Activated CD4-positive, alpha-beta T cell treated with anti-CD3 and anti-CD28 coated beads for 48 hours (primary cell): Measurements from ENCODE around the gene FZD8.

Experiments used
- DNase-seq: peaks from one replicate; pipeline ENCODE4 v3.0.0-alpha.2; 2020

The FZD8 gene

DNA sequence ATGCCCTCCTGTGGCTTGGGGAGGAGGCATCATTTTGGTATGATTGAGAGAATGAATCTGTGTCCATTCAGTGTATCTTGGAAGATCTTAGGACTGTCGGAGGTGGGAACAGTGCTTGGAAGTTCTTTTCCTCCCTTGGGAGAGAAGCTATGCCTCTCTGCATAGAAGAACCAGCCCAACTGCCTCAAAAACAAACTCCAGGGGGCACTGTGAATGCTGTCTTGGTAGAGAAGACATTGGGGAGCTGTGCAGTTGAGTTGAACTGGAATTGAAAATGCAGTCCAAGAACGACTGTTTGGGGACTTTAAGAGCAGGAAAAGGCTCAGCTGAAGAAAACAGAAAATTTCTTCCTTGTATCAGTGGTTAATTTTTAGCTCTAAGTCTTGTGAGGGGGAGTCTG lies 41.9 kb downstream of the FZD8 start:
- DNase-seq = no peak

DNA sequence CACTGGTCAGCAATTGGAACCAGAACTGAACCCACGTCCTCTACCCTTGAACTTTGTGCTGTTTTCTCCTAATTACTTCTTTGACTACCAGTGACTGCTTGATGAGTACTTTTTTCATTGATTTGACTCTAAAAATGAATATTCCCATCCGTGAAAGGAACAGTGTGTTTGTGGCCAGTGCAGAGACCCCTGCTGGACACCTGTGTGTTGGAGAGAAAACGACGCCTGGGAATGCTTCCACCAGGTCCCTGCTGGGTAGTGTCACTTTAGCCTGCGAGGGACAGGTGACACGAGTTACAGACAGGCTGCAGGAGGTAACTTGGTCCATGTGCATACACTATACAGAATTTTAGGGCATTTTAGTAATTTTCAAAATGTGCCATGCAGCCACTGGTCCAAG lies 43.7 kb downstream of the FZD8 start:
- no peak for DNase-seq

DNA sequence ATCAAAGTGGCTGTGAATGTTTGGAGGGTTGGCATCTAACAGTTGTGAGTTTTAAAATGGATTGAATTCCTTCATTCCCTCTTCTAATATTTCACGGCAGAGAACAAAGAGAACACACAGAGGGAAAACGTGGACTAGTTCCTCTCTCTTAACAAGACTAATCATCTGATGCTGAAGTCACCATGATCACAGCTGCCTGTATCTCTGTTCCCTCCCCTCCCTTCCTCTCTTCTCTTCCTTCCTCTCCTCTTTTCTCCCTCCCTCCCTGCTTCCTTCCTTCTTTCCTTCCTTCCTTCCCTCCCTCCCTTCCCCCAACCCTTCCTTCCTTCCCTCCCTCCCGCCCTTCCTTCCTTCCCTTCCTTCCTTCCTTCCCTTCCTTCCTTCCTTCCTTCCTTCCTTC lies 47.0 kb downstream of the FZD8 start:
- no peak for DNase-seq

DNA sequence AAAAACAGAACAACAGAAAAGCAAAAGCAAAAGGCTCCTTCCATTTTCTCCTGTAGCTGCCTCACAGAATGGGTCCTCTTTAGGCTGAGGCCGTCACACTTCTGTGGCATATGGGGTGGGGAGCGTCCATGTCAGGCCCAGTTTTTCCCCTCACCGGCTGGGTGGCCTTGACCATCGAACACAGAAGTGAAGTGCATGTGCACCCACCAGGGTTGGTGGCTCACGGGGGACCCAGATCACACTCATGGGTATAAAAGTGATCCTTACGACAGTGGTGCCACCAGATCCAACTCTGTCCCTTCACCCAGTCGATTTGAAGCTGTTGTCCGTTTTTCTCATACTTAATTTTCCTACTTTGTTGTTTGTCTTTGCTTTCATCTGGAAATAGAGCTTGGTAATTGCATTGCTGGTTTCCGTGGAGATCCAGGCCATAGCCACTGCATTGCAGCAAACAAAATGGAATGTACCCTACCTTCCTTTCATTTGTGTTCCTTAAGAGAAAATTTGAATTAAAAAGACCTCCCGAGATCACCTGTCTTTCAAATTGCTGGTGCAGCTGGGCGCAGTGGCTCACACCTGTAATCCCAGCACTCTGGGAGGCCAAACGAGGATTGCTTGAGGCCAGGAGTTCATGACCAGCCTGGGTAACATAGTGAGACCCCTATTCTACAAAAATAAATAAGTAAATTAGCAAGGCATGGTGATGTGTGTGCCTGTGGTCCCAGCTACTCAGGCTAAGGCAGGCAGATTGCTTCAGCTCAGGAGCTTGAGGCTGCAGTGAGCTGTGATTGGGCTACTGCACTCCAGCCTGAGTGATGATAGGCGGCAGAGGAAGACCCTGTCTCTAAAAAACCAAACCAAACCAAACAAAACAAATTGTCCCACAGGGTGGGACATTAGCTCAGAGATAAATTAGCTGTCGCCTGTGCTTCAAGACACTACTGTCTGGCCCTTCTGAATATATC lies 47.7 kb downstream of the FZD8 start:
- no peak for DNase-seq

DNA sequence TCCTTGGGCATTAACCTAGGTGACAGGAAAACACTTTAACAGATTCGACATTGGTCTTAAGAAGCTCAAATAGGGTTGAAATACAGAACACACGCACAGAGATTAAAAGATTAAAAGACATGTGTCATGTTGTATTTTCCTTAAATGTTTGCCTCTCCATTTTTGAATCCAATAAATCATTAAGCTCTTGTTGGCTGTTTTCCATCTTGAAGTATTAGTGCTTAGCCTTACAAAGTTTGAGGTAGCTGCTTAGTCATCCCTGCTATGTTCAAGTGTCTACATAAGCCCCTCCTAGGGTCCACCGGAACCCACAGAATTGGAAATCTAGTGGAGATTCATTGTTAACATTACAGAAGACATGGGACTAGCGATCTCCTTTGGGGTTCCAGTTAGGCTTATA lies 49.7 kb downstream of the FZD8 start:
- DNase-seq = no peak

DNA sequence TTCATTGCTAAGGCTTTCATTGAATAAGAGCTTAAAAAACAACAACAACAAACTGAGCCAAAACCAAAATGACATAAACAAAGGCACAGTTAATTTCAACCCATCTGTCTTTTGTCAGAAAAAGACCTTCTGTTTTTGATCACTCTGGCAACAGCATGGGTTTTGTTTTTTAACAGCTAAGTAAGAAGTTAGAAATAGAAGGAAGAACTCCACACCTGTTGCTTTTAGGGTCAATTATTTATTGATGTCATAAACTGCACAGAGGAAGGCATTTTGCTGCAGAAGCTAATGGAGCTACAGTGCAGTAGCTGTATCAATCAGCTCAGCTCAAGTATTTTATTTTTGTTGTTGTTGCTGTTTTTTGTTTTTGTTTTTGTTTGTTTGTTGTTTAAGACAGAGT lies 53.3 kb downstream of the FZD8 start:
- no peak for DNase-seq
